ENCODE data around the gene MYO1G.

GRCh38 chr7:44945479-44945878 is 33.3 kb downstream of the MYO1G start:
- no peak for TF ChIP-seq CTCF (IDR thresholded peaks at IDR 0.05)
- TF ChIP-seq POLR2A (IDR thresholded peaks at IDR 0.05), result no peak
- no peak for TF ChIP-seq POLR2AphosphoS5 (IDR thresholded peaks at IDR 0.05)
